Stimulated activated CD4-positive, alpha-beta T cell treated with anti-CD3 and anti-CD28 coated beads, Interleukin-4, amount 100 ng/mL, for 24 hours (primary cell): Measurements from ENCODE around the gene TAMM41.
A peak's percentile ranks its signal among the peaks of the same experiment; 100 is the strongest.
"Not testable (repeated sequence)": the region's sequence is repeated elsewhere in the genome, so short reads cannot be mapped to it uniquely, and the experiment has no call there.

Source experiments
- DNase-seq: peaks from one replicate; pipeline ENCODE4 v3.0.0-alpha.2; 2020

The TAMM41 gene

DNA sequence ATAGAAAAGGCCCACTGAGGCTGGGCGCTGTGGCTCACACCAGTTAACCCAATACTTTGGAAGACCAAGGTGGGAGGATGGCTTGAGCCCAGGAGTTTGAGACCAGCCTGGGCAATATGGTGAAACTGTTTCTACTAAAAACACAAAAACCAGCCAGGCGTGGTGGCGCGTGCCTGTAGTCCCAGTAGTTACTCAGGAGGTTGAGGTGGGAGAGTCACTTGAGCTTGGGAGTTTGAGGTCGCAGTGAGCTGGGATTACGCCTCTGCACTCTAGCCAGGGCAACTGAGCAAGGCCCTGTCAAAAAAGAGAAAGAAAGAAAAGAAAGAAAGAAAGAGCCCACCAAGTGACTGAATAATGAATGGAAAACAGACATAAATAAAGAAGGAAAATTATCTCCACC lies 32.0 kb downstream of the TAMM41 start:
- no peak for DNase-seq

DNA sequence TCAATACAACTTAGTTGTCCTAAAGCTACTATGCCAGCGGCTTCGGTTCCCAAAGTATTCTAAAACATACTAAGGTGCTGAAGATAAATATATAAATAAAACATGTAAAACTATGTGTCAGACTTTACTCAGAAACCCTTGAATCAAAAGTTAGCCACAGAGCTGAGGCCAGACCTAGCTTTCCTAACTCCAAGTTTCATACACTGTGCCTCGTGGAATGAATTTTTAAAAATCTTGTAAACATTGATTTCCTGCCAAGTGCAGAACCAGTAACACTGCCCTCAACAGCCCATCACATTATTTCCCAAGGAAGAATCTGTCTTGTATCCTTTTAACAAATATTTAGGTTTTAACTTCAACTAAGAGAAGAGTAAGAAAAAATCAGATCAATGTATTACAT lies 36.4 kb downstream of the TAMM41 start:
- DNase-seq = no peak

DNA sequence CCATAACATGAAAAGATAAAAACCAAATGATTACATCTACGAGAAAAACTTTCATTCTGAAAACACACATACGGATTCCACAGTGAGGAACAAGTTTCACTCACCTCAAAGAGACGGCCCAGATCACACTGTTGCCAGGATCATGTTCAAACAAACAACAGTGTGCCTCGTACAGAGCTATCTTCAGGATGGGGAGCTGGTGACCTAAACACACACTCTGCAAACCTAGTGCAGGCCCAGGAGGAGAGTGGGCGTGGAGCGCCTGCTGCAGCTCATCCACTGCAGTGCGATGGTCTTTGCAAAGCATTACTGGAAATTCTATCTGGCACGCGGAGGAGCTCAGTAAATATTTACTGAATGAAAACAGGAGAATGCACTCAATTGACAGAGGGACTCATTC lies 38.5 kb downstream of the TAMM41 start:
- no peak for DNase-seq

DNA sequence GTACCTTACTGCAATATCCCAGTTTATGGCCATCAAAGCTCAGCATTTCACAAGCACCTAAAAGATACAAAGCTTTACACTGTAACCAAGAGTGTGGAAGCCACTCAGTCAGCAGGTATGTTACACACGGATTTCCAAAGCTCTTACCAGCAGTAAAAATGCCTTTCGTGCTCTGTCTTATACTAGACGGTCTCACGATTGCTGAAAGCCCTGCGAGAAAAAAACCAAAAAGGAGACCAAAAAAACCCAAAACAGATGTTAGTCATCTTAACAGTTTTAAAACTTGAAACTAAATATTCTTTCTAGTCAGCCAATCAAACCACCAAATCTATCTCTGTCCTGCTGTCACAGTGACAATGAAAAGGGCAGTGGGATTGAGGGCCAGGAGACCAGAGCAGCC lies 39.0 kb downstream of the TAMM41 start:
- no peak for DNase-seq

DNA sequence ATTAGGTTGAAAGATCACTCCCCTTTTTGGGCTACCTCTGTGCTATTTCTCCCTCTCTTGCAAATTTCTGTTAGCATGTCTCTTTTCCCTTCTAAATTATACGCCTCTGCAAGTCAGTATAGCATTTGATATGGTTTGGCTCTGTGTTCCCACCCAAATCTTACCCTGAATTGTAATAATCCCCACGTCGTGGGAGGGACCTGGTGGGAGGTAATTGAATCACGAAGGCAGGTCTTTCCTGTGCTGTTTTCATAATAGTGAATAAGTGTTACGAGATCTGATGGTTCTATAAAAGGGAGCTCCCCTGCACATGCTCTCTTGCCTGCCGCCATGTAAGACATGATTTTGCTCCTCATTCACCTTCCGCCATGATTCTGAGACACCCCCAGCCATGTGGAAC lies 41.0 kb downstream of the TAMM41 start:
- no peak for DNase-seq

DNA sequence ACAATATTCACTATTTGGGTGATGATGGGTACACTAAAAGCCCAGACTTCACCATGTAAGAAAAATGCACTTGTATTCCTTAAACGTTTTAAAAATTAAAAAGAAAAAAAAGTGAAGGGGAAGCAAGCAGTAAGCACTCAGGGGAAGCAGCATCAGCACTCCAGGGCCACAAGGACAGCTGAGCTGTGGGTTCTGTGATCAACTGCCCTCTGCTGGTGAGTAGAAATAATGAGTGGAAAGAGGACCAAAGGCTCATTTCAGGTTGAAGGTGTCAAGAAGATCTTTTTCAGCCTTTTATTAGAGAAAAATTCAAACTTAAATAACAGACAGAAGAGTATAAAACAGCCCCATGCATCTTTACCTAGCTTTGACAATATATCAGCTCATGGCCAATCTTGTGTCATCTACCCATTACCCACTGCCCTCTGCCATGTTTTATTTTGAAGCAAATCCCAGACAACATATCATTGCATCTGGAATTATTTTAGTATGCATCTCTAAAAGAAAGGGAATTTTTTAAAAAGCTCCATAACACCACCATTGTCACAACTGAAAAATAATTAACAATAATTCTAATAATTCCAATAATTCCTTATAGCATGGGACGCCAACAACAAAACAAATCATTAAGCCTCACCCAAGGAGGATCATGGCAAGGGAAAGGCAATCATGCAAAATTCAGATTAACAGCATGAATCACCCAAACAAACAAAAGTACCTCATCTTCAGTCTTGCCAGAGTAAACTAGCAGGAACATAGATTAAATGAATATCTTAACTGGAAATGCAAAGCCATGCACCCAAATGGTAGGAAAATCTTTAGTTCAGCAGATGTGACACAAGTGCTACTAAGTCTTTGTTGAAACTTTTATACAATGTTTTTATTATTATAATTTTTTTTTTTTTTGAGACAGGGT lies 42.5 kb downstream of the TAMM41 start:
- DNase-seq = peak; percentile 28

DNA sequence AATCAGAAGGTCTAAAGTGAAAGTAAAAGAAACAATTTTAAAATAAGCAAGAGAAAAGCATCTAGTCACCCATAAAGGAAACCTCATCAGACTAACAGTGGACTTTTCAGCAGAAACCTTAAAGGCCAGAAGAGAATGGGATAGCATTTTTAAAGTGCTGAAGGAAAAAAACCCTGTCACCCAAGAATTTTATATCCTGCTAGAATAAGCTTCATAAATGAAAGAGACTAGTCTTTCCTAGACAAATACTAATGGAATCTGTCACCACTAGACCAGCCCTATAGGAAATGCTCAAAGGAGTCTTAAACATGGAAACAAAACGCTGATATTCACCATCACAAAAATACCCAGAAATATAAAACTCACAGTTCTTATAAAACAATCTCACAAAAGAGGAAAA lies 46.9 kb downstream of the TAMM41 start:
- DNase-seq = no peak

DNA sequence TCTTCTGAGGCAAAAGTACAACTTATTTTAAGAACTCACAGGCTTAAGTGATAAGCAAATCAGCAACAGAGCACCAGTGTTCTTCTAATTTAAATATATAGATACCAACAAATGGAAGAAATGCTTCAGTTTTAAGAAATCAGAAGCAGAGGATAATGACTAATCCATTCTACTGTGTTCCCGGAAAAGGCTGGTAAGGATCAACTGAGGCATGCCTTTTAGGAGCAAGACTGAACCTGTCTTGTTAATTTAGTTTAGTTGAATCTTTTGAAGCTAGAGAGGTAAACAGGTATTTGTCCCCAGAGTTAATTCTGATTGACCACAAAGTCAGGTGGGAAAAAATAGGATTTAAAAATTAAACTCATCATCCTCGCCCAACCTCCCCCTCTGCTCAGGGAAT lies 51.8 kb downstream of the TAMM41 start:
- no peak for DNase-seq

DNA sequence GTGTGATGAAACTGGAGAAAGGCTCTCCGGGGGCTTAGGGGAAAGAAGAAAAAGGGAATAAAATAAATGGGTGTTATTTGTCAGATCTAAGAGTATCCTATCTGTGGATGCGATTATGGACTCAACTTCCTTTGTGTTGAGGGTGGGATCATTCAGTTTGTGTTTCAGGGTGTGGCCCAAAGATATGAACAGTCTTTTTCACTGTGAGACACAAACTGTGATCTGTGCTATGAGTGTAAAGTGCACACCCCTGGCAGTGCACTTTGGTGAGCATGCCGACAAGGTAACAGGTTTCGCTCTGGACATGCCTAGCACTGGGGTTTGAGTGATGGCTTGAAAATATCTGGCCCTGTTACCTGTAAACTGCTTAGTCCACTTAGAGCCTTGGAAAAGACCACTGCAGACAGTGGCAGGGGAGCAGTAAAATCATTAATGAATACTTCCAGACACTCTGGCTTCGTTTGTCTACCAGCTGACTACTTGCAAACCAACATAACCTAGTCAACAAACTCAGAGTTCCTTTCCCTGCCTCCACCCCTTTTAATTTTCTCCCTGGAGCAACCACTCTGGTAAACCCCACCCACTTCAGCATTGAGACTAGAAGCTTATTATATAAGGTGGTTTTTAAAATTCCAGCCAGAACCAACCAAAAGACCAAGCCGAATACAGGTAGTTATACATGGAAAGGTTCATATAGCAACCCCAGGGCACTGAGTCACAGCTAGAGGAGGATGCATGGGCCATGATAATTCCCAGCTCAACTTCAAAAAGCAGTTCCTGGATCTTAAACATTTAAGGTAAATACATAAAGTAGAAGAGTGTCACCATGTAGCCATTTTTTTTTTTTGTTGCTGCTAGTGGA lies 55.1 kb downstream of the TAMM41 start:
- no peak for DNase-seq

DNA sequence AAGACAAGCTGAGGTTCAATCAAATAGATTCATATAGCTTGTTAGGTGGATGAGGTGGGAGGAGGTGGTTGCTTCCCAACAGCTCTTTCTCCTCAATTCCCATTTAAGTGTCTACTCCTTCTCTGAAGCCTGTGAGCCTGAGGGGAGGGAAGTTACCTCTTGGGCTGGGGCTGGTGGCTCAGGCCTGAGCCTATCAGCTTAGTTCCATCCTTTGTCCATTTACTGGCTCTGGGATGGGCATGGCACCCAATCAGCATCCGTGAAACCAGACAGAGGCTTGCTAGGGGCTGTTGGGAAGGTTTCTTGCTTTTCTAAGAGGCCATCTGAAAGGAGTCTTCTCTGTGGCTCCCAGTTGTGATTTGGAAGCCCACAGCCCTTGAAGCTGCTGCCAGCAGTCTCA lies 57.3 kb downstream of the TAMM41 start:
- no peak for DNase-seq

DNA sequence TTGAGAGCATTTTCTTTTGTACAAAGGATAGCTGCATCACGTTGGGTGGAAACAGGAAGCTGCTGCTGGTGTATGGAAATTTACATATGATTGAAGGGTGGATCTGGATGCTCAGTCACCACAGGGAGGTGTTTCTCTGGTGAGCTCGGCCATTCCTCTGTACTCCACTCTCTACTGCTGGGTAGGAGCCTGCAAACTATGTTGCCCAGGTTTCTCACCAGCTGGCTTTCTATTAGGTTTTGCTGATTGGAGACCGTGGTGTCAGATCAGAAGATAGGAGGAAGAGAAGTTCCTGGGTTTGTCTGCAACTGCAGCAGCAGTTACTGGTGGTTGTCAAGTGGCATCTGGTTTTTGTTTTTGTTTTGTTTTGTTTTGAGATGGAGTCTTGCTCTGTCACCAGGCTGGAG lies 61.7 kb downstream of the TAMM41 start:
- peak; percentile 9 for DNase-seq

DNA sequence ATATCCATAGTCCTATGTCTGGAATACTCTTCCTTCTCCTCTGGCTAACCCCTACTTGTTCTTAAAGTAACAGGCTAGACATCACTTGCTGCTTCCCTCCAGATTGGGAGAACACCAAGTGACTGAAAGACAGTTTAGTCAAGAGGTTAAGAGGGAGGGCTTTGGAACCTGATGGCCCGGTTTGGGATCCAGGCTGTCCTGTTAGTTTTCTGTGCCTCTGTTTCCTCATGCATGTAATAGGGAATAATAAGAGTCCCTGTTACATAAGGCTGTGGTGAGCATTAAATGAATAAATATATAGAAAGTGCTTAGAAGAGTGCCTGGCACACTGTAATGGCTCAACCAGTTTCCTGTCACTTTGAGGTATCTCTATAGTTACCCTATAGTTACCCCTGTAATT lies 66.3 kb downstream of the TAMM41 start:
- DNase-seq = no peak

DNA sequence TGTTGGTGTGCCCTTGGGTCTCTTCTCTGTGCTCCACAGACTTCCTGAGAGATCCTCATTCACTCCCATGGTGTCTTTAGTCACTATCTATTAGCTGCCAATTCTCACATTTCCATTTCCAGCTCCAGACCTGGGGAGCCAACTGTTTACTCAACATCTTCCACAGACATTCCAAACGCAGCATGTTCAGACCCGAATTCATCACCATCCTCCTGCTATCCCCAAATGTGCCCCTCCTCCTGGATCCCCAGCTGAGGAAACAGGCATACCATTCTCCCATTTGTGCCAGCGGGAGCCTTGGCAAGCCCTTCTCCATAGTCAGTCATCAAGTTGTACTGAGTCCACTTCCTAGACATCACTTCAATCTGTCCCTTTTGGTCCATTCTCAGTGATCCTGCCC lies 67.1 kb downstream of the TAMM41 start:
- no peak for DNase-seq

DNA sequence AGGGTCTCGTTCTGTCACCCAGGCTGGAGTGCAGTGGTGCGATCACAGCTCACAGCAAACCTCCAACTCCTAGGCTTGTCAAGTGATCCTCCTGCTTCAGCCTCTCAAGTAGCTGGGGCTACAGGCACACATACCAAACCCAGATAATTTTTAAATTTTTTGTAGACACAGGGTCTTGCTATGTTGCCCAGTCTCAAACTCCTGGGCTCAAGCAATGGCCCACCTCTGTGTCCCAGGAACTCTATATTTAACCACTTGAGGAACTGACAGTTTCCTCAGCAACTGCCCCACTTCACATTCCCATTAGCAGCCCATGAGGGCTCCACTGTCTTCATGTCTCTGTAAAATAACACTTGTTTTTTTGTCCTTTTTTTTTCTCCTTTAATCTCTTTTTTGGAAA lies 68.4 kb downstream of the TAMM41 start:
- DNase-seq = no peak

DNA sequence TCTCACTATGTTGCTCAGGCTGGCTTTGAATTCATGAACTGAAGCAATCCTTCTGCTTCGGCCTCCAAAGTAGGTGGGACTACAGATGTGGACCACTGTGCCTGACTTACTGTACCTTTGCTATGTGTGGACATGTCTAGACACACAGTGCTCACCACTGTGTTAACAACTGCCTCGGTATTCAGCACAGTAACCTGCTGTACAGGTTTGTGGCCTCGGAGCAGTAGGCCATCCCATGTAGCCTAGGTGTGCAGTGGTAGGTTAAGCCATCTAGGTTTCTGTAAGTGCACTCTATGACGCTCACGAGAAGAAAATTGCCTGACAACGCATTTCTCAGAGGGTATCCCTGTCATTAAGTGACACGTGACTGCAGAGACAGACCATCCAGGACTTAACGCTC lies 70.3 kb downstream of the TAMM41 start:
- no peak for DNase-seq

DNA sequence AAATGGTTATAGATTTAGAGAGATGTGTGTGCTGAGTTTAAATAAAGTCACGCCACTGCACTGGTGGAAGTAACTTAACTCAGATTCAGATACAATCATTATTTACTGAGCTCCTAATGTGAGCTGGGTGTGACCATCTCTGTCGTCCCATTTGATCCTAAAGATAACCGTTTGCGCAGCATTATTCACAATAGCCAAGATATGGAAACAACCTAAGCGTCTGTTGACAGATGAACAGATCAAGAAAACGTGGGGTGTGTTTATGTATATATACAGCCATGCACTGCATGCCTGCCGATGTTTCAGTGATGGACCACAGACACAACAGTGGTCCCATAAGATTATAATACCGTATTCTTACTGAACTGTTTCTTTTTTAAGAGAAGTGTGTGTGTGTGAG lies 71.2 kb downstream of the TAMM41 start:
- no peak for DNase-seq

DNA sequence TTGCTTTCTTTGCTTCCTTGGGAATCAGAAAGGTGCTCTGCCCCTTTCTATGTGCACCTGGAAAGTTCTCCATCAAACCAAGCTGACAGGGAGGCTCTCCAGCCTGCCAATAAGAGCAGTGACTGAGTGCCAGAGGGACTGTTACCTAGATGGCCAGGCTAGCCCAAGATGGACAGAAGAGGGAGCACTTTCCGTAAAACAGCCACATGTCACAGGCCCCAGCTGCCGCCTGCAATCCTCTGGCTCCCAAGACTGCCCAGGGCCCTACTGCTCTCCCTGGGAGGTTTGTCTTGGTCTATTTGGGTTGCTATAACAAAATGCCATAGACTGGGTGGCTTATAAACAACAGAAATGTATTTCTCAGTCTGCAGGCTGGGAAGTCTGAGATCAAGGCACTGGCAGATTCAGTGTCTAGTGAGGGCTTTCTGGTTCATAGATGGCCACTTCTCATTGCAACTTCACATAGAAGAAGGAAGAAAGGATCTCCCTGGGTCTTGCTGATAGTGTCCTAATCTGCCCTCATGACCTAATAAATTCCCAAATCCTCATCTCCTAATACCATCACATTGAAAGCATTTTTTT lies 72.3 kb downstream of the TAMM41 start:
- no peak for DNase-seq

DNA sequence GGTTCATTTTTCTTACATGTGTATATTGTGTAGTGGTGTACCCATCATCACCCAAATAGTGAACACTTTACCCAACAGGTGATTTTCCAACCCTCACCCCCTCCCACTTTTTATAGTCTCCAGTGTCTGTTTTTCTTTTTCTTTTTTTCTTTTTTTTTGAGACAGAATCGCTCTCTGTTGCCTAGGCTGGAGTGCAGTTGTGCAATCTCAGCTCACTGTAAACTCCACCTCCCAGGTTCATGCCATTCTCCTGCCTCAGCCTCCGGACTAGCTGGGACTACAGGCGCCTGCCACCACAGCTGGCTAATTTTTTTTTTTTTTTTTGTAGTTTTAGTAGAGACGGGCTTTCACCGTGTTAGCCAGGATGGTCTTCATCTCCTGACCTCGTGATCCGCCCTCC lies 74.8 kb downstream of the TAMM41 start:
- DNase-seq = not testable (repeated sequence)

DNA sequence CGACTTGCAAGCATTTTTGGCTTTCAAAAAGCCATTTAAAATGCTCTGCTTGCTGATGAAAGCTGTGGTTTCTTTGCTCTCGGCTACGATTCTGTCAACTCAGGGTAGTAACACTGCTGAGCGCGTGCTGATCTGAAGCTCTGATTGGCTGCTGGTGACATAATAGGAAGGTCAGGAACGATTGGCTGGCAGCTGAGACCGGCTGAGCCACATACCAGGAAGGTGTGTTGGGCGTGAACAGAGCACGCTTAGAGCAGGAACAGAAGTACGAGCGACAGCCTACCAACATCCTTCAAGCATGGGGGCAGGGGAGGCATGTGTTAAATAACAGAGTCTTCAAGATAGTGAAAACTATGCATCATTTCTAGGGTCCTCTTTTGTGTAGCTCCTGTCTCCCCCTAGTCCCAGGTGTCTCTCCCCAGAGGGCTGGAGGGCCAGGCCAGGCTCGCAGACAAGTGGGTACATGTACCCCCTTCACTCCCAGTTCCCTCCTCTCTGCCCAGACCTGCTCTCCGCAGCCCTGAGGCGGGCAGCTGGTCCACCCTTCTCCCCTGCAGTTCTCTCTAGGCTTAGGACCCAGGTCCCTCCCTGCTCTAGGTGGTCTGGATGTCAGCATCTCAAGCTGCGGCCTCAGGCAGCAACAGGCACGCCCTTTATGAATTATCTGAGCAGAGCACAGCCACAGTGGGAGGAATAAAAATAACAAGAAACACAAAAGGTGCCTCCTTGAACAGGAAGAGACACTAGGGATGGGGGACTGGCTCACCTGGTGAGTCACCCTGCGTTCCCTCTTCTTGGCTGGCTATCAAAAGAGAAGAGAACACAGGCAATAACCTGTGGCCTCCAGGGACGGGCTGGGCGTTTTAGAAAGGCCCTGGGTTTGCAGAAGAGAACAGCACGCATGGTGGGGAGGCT lies 76.0 kb downstream of the TAMM41 start:
- DNase-seq = peak; percentile 79

DNA sequence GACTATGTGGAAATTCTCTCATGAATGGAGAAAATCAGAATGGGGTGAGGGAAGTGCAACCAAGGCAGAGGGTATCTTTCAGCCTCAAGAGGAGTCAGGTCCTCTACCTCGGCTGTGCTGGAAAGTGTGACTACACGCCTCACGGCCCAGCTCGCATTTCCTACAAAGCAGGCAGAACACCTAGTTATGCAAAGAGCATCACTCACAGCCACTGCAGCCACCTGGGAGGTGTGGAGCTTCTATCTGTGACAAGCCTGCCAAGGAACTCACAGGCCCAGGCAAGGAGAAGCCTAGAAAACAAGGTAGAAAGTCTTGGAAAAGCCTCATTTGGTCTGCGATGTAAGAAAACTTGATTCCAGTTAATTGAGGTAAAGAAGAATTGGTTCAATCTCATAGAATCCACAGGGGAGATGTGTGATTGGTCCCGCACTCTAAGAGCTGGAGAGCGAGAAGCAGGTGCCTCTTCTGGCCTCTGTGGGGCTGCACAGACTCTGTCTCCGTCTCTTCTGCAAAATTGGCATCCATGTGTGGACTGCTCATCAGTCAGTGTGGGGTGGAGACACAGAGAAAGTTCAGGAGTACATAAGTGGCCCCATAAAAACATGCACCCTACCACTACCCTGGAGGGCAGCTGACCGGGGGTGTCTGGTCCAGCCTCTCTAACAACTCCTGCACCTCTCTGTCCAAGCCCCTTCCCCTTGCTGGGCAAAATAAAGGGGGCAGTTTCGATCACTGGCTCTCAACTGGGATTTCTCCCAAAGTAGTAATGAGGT lies 76.8 kb downstream of the TAMM41 start:
- no peak for DNase-seq

DNA sequence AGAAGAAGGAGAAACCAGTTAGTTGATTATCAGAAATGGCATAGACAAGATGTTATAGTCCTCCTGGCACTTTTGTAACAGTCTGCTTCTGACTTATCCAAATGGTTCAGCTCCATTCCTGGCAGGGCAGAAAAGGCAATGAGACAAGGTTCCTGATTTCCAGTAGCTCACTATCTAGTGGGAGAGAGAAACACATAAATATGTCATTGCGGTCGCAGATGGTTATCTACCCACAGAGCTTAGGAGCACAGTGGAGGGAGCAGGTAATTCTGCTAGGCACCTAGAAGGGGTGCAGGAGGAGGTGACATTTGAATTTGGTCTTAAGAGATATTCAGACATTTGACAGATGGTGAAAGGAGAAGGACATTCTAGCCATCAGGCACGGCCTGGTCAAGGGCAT lies 78.1 kb downstream of the TAMM41 start:
- DNase-seq = no peak

DNA sequence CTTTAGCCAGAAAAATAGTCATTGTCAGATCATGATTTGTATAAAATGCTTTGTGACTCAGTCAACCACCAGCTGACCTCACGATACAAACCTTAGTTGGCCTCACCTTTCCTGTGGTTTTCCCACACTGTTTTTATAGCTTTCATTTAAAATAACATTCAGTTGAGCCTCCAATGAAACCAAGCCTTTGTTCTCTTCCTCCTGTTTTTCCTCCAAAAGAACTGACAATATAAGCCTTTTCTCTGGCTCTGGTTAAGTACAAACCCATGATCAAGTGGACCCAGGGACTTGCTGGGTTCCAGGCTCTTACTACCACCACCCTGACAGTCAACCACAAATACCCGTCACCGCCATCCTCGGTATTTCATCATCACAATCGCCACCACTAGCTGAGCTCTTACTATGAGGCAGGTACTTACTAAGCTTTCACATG lies 81.7 kb downstream of the TAMM41 start:
- DNase-seq = peak; percentile 30
